Endothelial cell of umbilical vein (primary cell): ENCODE measurements around the gene MIEF1. TPM values are rescaled to one million over a fixed set of nuclear protein-coding genes. Genes with fewer than 3 reads are reported as not detected.
"Not testable (repeated sequence)": the region's sequence is repeated elsewhere in the genome, so short reads cannot be mapped to it uniquely, and the experiment has no call there.

ENCODE experiments used
- BruUV-seq: library from RNA; stranded (reverse); fragments of 400-500 nt; replicated peaks from 2 replicates; lab custom pipeline; 2021; lab: Mats Ljungman, UMichigan
- CTCF ChIA-PET: fragments of 300-600, 350-600 bp; sonication (Branson Sonifier 250); formaldehyde crosslinking; loops from one replicate; lab custom pipeline; 2021; ENCODE audit warnings: antibody characterized with exemption, inconsistent platforms; lab: Charles Lee
- POLR2A ChIA-PET: fragments of 300-600, 350-600 bp; sonication (Branson Sonifier 250); formaldehyde crosslinking; loops from one replicate; lab custom pipeline; 2021; ENCODE audit warnings: antibody characterized with exemption, inconsistent platforms; lab: Charles Lee
- DNase-seq: peaks from one replicate; pipeline ENCODE4 v3.0.0-alpha.2; 2011; ENCODE audit warnings: low read depth, low spot score
- FAIRE-seq: peaks from 2 replicates; lab custom pipeline; 2011; peaks lifted over from hg19 to GRCh38; lab: Jason Lieb, UNC
- H2AFZ ChIP-seq: 2 replicates; pipeline ENCODE4 v1.6.0; 2012; ENCODE audit warnings: low read depth, low read length, control low read depth, inconsistent platforms
- H3K27ac ChIP-seq: 2 replicates; pipeline ENCODE4 v1.5.1; 2011; ENCODE audit warnings: low read depth, mild to moderate bottlenecking, control low read depth, low read length, moderate library complexity; ENCODE audit not compliant: insufficient read depth
- H3K27me3 ChIP-seq, 2 experiments: 2 replicates each; pipeline versions ENCODE4 v1.6.0 to v1.6.1; 2011; ENCODE audit warnings: low read length in 2 of 2, mixed read lengths in 1 of 2; ENCODE audit not compliant: control insufficient read depth in 2 of 2, insufficient read depth in 2 of 2
- H3K36me3 ChIP-seq, 2 experiments: 2 replicates in 1 of 2; 3 replicates in 1 of 2; pipeline ENCODE4 v1.5.1; 2011; ENCODE audit warnings: low read length in 2 of 2, mild to moderate bottlenecking in 1 of 2, moderate library complexity in 1 of 2; ENCODE audit not compliant: control insufficient read depth in 2 of 2, insufficient read depth in 2 of 2; ENCODE audit errors: extremely low read depth in 1 of 2
- H3K4me1 ChIP-seq: 3 replicates; pipeline ENCODE4 v1.5.1; 2011; ENCODE audit warnings: mild to moderate bottlenecking, low read length; ENCODE audit not compliant: control insufficient read depth, insufficient read depth; ENCODE audit errors: extremely low read depth
- H3K4me2 ChIP-seq: 2 replicates; pipeline ENCODE4 v1.6.1; 2011; ENCODE audit warnings: low read length, control low read depth, mixed read lengths; ENCODE audit not compliant: insufficient read depth
- H3K4me3 ChIP-seq, 3 experiments: fragments of 200-600 bp in 1 of 3; sonication (generic), shearing (Covaris generic) in 1 of 3; replicated peaks in 1 of 3; 2 replicates each; pipeline ENCODE4 v1.5.1; 2011 to 2016; ENCODE audit warnings: control low read depth in 3 of 3, low read length in 3 of 3, mild to moderate bottlenecking in 2 of 3, inconsistent platforms in 1 of 3, low read depth in 1 of 3, moderate library complexity in 1 of 3; ENCODE audit not compliant: insufficient read depth in 1 of 3
- H3K79me2 ChIP-seq: 2 replicates; pipeline ENCODE4 v1.6.0; 2012; ENCODE audit warnings: low read length, inconsistent platforms; ENCODE audit not compliant: control insufficient read depth, insufficient read depth
- H3K9ac ChIP-seq: replicated peaks from 2 replicates; pipeline ENCODE3; 2011; ENCODE audit warnings: low read length, control low read depth; ENCODE audit not compliant: insufficient read depth; ENCODE audit errors: extremely low read depth
- H3K9me1 ChIP-seq: replicated peaks from 3 replicates; pipeline ENCODE4 v1.6.0; 2011; ENCODE audit warnings: mild to moderate bottlenecking, low read length; ENCODE audit not compliant: control insufficient read depth, insufficient read depth; ENCODE audit errors: extremely low read depth
- H3K9me3 ChIP-seq: replicated peaks from 2 replicates; pipeline ENCODE4 v1.5.1; 2012; ENCODE audit warnings: low read length, inconsistent platforms; ENCODE audit not compliant: control insufficient read depth, insufficient read depth
- H4K20me1 ChIP-seq: replicated peaks from 2 replicates; pipeline ENCODE3; 2011; ENCODE audit warnings: mild to moderate bottlenecking, low read length; ENCODE audit not compliant: control insufficient read depth, insufficient read depth; ENCODE audit errors: extremely low read depth
- CTCF ChIP-seq, 2 donors: IDR thresholded peaks; 1 replicate in 1 of 2; 2 replicates in 1 of 2; pipeline ENCODE4 v1.5.1; 2011; ENCODE audit warnings: low read length in 2 of 2, mild to moderate bottlenecking in 2 of 2, moderate library complexity in 2 of 2, control low read depth in 1 of 2, inconsistent platforms in 1 of 2, low read depth in 1 of 2; ENCODE audit not compliant: insufficient read depth in 1 of 2; ENCODE audit errors: extremely low read depth in 1 of 2
- EZH2 ChIP-seq: IDR thresholded peaks from 2 replicates; pipeline ENCODE4 v1.6.1; 2012; ENCODE audit warnings: borderline replicate concordance, low read depth, mild to moderate bottlenecking, moderate library complexity, low read length, inconsistent platforms; ENCODE audit not compliant: severe bottlenecking
- FOS ChIP-seq: IDR thresholded peaks from 2 replicates; pipeline ENCODE4 v1.6.1; 2011; ENCODE audit warnings: mild to moderate bottlenecking, low read length, moderate library complexity, borderline replicate concordance; ENCODE audit not compliant: insufficient read depth
- GATA2 ChIP-seq: IDR thresholded peaks from 2 replicates; pipeline ENCODE4 v1.7.0; 2011; ENCODE audit warnings: low read depth, mild to moderate bottlenecking, moderate library complexity, mixed read lengths, low read length; ENCODE audit not compliant: insufficient read length, insufficient read depth
- JUN ChIP-seq: IDR thresholded peaks from 2 replicates; pipeline ENCODE4 v1.6.1; 2011; ENCODE audit warnings: borderline replicate concordance, low read depth; ENCODE audit not compliant: insufficient read length, insufficient read depth
- MYC ChIP-seq: IDR thresholded peaks from one replicate; pipeline ENCODE4 v1.6.1; 2011; ENCODE audit warnings: mild to moderate bottlenecking, low read depth, low read length
- POLR2A ChIP-seq: IDR thresholded peaks from 2 replicates; pipeline ENCODE4 v1.6.1; 2012; ENCODE audit warnings: low read depth, mild to moderate bottlenecking, control low read depth, low read length
- POLR2AphosphoS5 ChIP-seq: IDR thresholded peaks from 2 replicates; pipeline ENCODE4 v1.6.1; 2012; ENCODE audit warnings: low read depth, mild to moderate bottlenecking, control low read depth, low read length, moderate library complexity; ENCODE audit not compliant: insufficient read depth
- dilution Hi-C: fragments of 300-500 bp; cut with MboI; formaldehyde crosslinking; loops from one replicate; pipeline ENCODE4 v1.15.0; 2019; ENCODE audit warnings: low sequenced_read_pairs; ENCODE audit not compliant: extremely low pct_ligation_motif_present
- intact Hi-C: fragments of 100-400 bp; cut with micrococcal nuclease; formaldehyde crosslinking; loops from one replicate; pipeline ENCODE4 v1.10.0; 2022
- polyA plus RNA-seq, 4 experiments: library from polyadenylated mRNA; depleted of rRNA in 3 of 4; stranded (reverse) in 3 of 4; unstranded in 1 of 4; fragments of >200 nt; gene quantifications; 2 replicates each; pipeline versions ENCODE4 v1.2.1 to v1.2.3, GENCODE V29; 2011 to 2012; ENCODE audit warnings: missing spikeins in 1 of 4
- total RNA-seq: library from RNA; stranded (reverse); gene quantifications from 2 replicates; pipeline ENCODE4 v1.2.3, GENCODE V29; 2021
- TF ChIP-seq, protein P1 (sequence below): IDR thresholded peaks from 2 replicates; pipeline ENCODE4 v1.6.1; 2011; ENCODE audit not compliant: insufficient read depth, insufficient read length

Gene MIEF1
- total and polyA plus RNA-seq, 2 donors (not counting 3 experiments of a cell fraction or from before 2014, with no cell fraction given): 14.2 to 31.1 TPM

- peaks cover 15% of the 10 kb centered on the region for H3K4me1 ChIP-seq
- no TSS peak for BruUV-seq
- intact Hi-C loops: loop anchor here (1.0 to 10.0 kb wide), 5 partner anchors 9 to 346 kb away; partner anchors contain the start of genes MIEF1 and RPL3
- peak within 1 kb of the TSS; percentile 59 to 96 (median 92) for H3K4me3 ChIP-seq
- H3K27ac ChIP-seq: peak within 1 kb of the TSS; percentile 93
- FAIRE-seq (no peak), DNase-seq (peak; percentile 78)
- CTCF ChIA-PET: interaction anchor here (0.6 to 1.4 kb wide), 6 partner anchors 9 to 504 kb away, joined by 3 to 41 read pairs (median 7); partner anchors contain the start of gene MIEF1
- peaks cover 42% of the 10 kb centered on the region for H3K79me2 ChIP-seq
- no peaks in the 10 kb centered on the region for H3K27me3 ChIP-seq
- H3K9ac ChIP-seq: peak within 1 kb of the TSS; percentile 97
- TF ChIP-seq, protein P1, sequence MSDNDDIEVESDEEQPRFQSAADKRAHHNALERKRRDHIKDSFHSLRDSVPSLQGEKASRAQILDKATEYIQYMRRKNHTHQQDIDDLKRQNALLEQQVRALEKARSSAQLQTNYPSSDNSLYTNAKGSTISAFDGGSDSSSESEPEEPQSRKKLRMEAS: peak; percentile 62
- TF ChIP-seq GATA2 (no peak), CTCF (IDR thresholded peaks at IDR 0.05; ENCODE audit: extremely low read depth in 1 of 2, insufficient read depth in 1 of 2, low read depth in 1 of 2, low read length in 2 of 2) (no peak), FOS (no peak), JUN (no peak), MYC (peak; percentile 36), POLR2A (peak; percentile 97), EZH2 (no peak), POLR2AphosphoS5 (peak; percentile 97)
- H4K20me1 ChIP-seq: no peaks in the 10 kb centered on the region
- H3K9me1 ChIP-seq: no peaks in the 10 kb centered on the region
- peaks cover 5 to 22% of the 10 kb centered on the region in 2 experiments for H3K36me3 ChIP-seq
- H3K4me2 ChIP-seq: peak within 1 kb of the TSS; percentile 89
- H2AFZ ChIP-seq: peak within 1 kb of the TSS; percentile 90
- no peaks in the 10 kb centered on the region for H3K9me3 ChIP-seq
- dilution Hi-C loops: no loop called here
- POLR2A ChIA-PET: interaction anchor here (0.6 to 1.2 kb wide), 11 partner anchors 8 to 886 kb away, joined by 3 to 13 read pairs (median 4); partner anchors contain the start of genes MIEF1 and TAB1
Observed at GRCh38 chr22:39520226-39521105, 18.4 kb downstream of the MIEF1 start, which contains the start of gene ATF4. Gene ATF4, plus strand, starts transcription at chr22:39520562. Its CDS starts 884 bp downstream, at chr22:39521446.

GRCh38 chr22:39521106-39521885, 19.2 kb downstream of the MIEF1 start:
- dilution Hi-C loops, H3K27me3 ChIP-seq, DNase-seq, H2AFZ ChIP-seq, H3K9me3 ChIP-seq, H3K9me1 ChIP-seq, CTCF ChIA-PET, H4K20me1 ChIP-seq: not testable (repeated sequence)
- peak overlapping the region; percentile 97 for H3K9ac ChIP-seq
- peak overlapping the region; percentile 50 to 96 (median 92) for H3K4me3 ChIP-seq
- FAIRE-seq: peak; percentile 79
- peaks cover 42% of the 10 kb centered on the region for H3K79me2 ChIP-seq
- intact Hi-C loops: loop anchor here (10.0 kb wide), 2 partner anchors 266 to 346 kb away; no protein-coding TSS in a partner anchor
- H3K4me2 ChIP-seq: peak overlapping the region; percentile 89
- H3K36me3 ChIP-seq: peaks cover 5 to 21% of the 10 kb centered on the region in 2 experiments
- H3K4me1 ChIP-seq: peaks cover 15% of the 10 kb centered on the region
- POLR2A ChIA-PET: interaction anchor here (1.2 kb wide), 1 partner anchor 25 kb away, joined by 4 read pairs; no protein-coding TSS in a partner anchor
- TSS peak; percentile 52 for BruUV-seq
- H3K27ac ChIP-seq: peak overlapping the region; percentile 93
